H9 (cell line): Measurements from ENCODE around the gene GRB14. TPM values are rescaled to one million over a fixed set of nuclear protein-coding genes. Genes with fewer than 3 reads are reported as not detected.

ENCODE experiments used
- DNase-seq: peaks from one replicate; pipeline ENCODE4 v3.0.0-alpha.2; 2017
- H2AFZ ChIP-seq: one replicate; pipeline ENCODE4 v1.6.1; 2013; ENCODE audit warnings: mild to moderate bottlenecking, low read length, control low read depth, moderate library complexity
- H2AK5ac ChIP-seq: 2 replicates; pipeline ENCODE4 v1.6.1; 2013; ENCODE audit warnings: low read length, control low read depth, mixed read lengths; ENCODE audit not compliant: insufficient read length
- H2BK120ac ChIP-seq: one replicate; pipeline ENCODE4 v1.6.1; 2013; ENCODE audit warnings: low read depth, mild to moderate bottlenecking, low read length, control low read depth, inconsistent platforms; ENCODE audit not compliant: poor library complexity, severe bottlenecking
- H2BK12ac ChIP-seq: 2 replicates; pipeline ENCODE4 v1.6.1; 2013; ENCODE audit warnings: low read length, control low read depth, mixed read lengths, low read depth; ENCODE audit not compliant: insufficient read length
- H2BK15ac ChIP-seq: 2 replicates; pipeline ENCODE4 v1.6.1; 2013; ENCODE audit warnings: low read depth, low read length, control low read depth
- H2BK20ac ChIP-seq: one replicate; pipeline ENCODE4 v1.6.1; 2013; ENCODE audit warnings: low read depth, mild to moderate bottlenecking, low read length, control low read depth, inconsistent platforms; ENCODE audit not compliant: poor library complexity, severe bottlenecking
- H2BK5ac ChIP-seq: 2 replicates; pipeline ENCODE4 v1.6.1; 2013; ENCODE audit warnings: low read length, control low read depth, mixed read lengths; ENCODE audit not compliant: insufficient read length
- H3K14ac ChIP-seq: 2 replicates; pipeline ENCODE4 v1.6.1; 2013; ENCODE audit warnings: low read length, control low read depth; ENCODE audit not compliant: insufficient read depth
- H3K18ac ChIP-seq: 2 replicates; pipeline ENCODE4 v1.6.1; 2013; ENCODE audit warnings: low read depth, mild to moderate bottlenecking, mixed read lengths, low read length, control low read depth; ENCODE audit not compliant: insufficient read length
- H3K23ac ChIP-seq: 2 replicates; pipeline ENCODE4 v1.6.1; 2013; ENCODE audit warnings: low read length, control low read depth, mixed read lengths, low read depth; ENCODE audit not compliant: insufficient read length
- H3K23me2 ChIP-seq: 2 replicates; pipeline ENCODE4 v1.6.1; 2013; ENCODE audit warnings: low read depth, mild to moderate bottlenecking, mixed read lengths, low read length, control low read depth; ENCODE audit not compliant: insufficient read length, poor library complexity, severe bottlenecking
- H3K27ac ChIP-seq: 2 replicates; pipeline ENCODE4 v1.5.1; 2013; ENCODE audit warnings: low read length, control low read depth, mixed read lengths, low read depth; ENCODE audit not compliant: insufficient read length
- H3K27me3 ChIP-seq: 2 replicates; pipeline ENCODE4 v1.6.1; 2013; ENCODE audit warnings: low read length, control low read depth, inconsistent platforms; ENCODE audit not compliant: insufficient read depth
- H3K4ac ChIP-seq: 2 replicates; pipeline ENCODE4 v1.6.1; 2013; ENCODE audit warnings: low read depth, mild to moderate bottlenecking, control low read depth, inconsistent platforms, low read length, moderate library complexity
- H3K4me1 ChIP-seq: 2 replicates; pipeline ENCODE4 v1.6.1; 2013; ENCODE audit warnings: low read length, control low read depth, inconsistent platforms; ENCODE audit not compliant: insufficient read depth
- H3K4me2 ChIP-seq: 2 replicates; pipeline ENCODE4 v1.6.1; 2013; ENCODE audit warnings: low read length, control low read depth, mixed read lengths; ENCODE audit not compliant: insufficient read length, insufficient read depth
- H3K56ac ChIP-seq: 2 replicates; pipeline ENCODE4 v1.6.1; 2013; ENCODE audit warnings: low read depth, mild to moderate bottlenecking, mixed read lengths, low read length, control low read depth; ENCODE audit not compliant: insufficient read length
- H3K79me1 ChIP-seq: 2 replicates; pipeline ENCODE4 v1.6.1; 2013; ENCODE audit warnings: low read depth, mild to moderate bottlenecking, moderate library complexity, low read length, control low read depth, inconsistent platforms; ENCODE audit not compliant: insufficient read depth, poor library complexity, severe bottlenecking
- H3K79me2 ChIP-seq: 2 replicates; pipeline ENCODE4 v1.6.1; 2013; ENCODE audit warnings: low read length, control low read depth, inconsistent platforms; ENCODE audit not compliant: insufficient read depth
- H3K9ac ChIP-seq: 2 replicates; pipeline ENCODE4 v1.6.1; 2013; ENCODE audit warnings: low read length, control low read depth, mixed read lengths; ENCODE audit not compliant: insufficient read length; ENCODE audit errors: extremely low read depth
- H3K9me3 ChIP-seq: one replicate; pipeline ENCODE4 v1.6.1; 2013; ENCODE audit warnings: low read depth, low read length, inconsistent platforms; ENCODE audit not compliant: control insufficient read depth
- H3T11ph ChIP-seq: one replicate; pipeline ENCODE4 v1.6.1; 2013; ENCODE audit warnings: mild to moderate bottlenecking, low read length, control low read depth, inconsistent platforms
- H4K20me1 ChIP-seq: one replicate; pipeline ENCODE4 v1.6.1; 2013; ENCODE audit not compliant: control insufficient read depth, insufficient read length, insufficient read depth
- H4K5ac ChIP-seq: 2 replicates; pipeline ENCODE4 v1.6.1; 2013; ENCODE audit warnings: low read depth, mild to moderate bottlenecking, mixed read lengths, low read length, control low read depth; ENCODE audit not compliant: insufficient read length
- H4K8ac ChIP-seq: replicated peaks from 2 replicates; pipeline ENCODE4 v1.6.1; 2013; ENCODE audit warnings: low read length, control low read depth, mixed read lengths, low read depth; ENCODE audit not compliant: insufficient read length
- H4K91ac ChIP-seq: 2 replicates; pipeline ENCODE4 v1.6.1; 2013; ENCODE audit warnings: low read depth, mild to moderate bottlenecking, moderate library complexity, mixed read lengths, low read length, control low read depth; ENCODE audit not compliant: insufficient read length
- H3K27ac Mint-ChIP-seq, 3 experiments: 2 replicates in 2 of 3; 3 replicates in 1 of 3; pipeline ENCODE4 v1.8.0; 2020 to 2021; ENCODE audit warnings: mixed read lengths in 3 of 3, mild to moderate bottlenecking in 1 of 3, moderate library complexity in 1 of 3
- H3K27me3 Mint-ChIP-seq: 2 replicates; pipeline ENCODE4 v1.8.0; 2021; ENCODE audit warnings: low read depth, mild to moderate bottlenecking, moderate library complexity, mixed read lengths
- H3K36me3 Mint-ChIP-seq, 3 experiments: 2 replicates in 2 of 3; 3 replicates in 1 of 3; pipeline ENCODE4 v1.8.0; 2020 to 2021; ENCODE audit warnings: low read depth in 3 of 3, mixed read lengths in 3 of 3; ENCODE audit not compliant: insufficient read depth in 1 of 3
- H3K4me1 Mint-ChIP-seq, 2 experiments: 2 replicates each; pipeline ENCODE4 v1.8.0; 2020; ENCODE audit warnings: mixed read lengths in 2 of 2
- H3K4me3 Mint-ChIP-seq, 2 experiments: 2 replicates in 1 of 2; 3 replicates in 1 of 2; pipeline ENCODE4 v1.8.0; 2020 to 2021; ENCODE audit warnings: mild to moderate bottlenecking in 2 of 2, mixed read lengths in 2 of 2, moderate library complexity in 1 of 2
- H3K9me3 Mint-ChIP-seq, 2 experiments: 2 replicates in 1 of 2; 3 replicates in 1 of 2; pipeline ENCODE4 v1.8.0; 2020; ENCODE audit warnings: mild to moderate bottlenecking in 2 of 2, mixed read lengths in 2 of 2, moderate library complexity in 1 of 2
- CTCF ChIP-seq: fragments of 200-600 bp; sonication (generic); conservative IDR thresholded peaks from 3 replicates; pipeline ENCODE4 v1.8.0; 2021; ENCODE audit warnings: antibody characterized with exemption, mild to moderate bottlenecking
- WGBS: extraction: QIAGEN DNeasy Blood & Tissue Kit; methylation state at CpG from one replicate; pipeline ENCODE4 v1.1.7; 2013; ENCODE audit warnings: missing lambda C conversion rate, low lambda C conversion rate, mixed read lengths; ENCODE audit not compliant: insufficient read length; ENCODE audit errors: extremely low coverage; 5-methylcytosine and 5-hydroxymethylcytosine counted together
- total RNA-seq: library from RNA; stranded (reverse); gene quantifications from 2 replicates; pipeline ENCODE4 v1.2.1, GENCODE V29; 2021

The GRB14 gene
- total RNA-seq, 1 experiment from 2014 or later: 7.6 TPM

GRCh38 chr2:164595031-164595430 is 26.3 kb downstream of the GRB14 start:
- H3K9me3 ChIP-seq: no peaks in the 10 kb centered on the region
- H3K4me1 ChIP-seq: no peaks in the 10 kb centered on the region; the same call in 1 of the 2 replicates
- no peak overlapping the region for H3K23ac ChIP-seq
- H2BK120ac ChIP-seq: no peak overlapping the region
- WGBS: no CpG with 5 or more reads among the region's 1 CpG
- Mint-ChIP-seq H3K9me3 (peaks cover 0 to 9% of the 10 kb centered on the region in 2 experiments; a peak in 4 of 5 replicates), H3K4me3 (no peak overlapping the region), H3K27ac (no peak overlapping the region), H3K36me3 (peaks cover 3 to 13% (median 7%) of the 10 kb centered on the region in 3 experiments; a peak in 5 of 7 replicates), H3K27me3 (no peaks in the 10 kb centered on the region), H3K4me1 (peaks cover 5 to 6% of the 10 kb centered on the region in 2 experiments)
- no peak overlapping the region for H3K4me2 ChIP-seq
- H3K56ac ChIP-seq: no peak overlapping the region
- H2AFZ ChIP-seq: no peak overlapping the region
- no peak overlapping the region for H4K8ac ChIP-seq
- H4K20me1 ChIP-seq: no peaks in the 10 kb centered on the region
- H4K5ac ChIP-seq: no peak overlapping the region
- no peak overlapping the region for H3K9ac ChIP-seq
- H2BK15ac ChIP-seq: no peak overlapping the region
- no peak for DNase-seq
- no peak overlapping the region for H4K91ac ChIP-seq
- H2BK20ac ChIP-seq: no peak overlapping the region
- H3K27me3 ChIP-seq: no peaks in the 10 kb centered on the region
- no peak overlapping the region for H3K4ac ChIP-seq
- H3K18ac ChIP-seq: no peak overlapping the region
- H3K79me1 ChIP-seq: no peaks in the 10 kb centered on the region
- H2BK5ac ChIP-seq: no peak overlapping the region
- H3K27ac ChIP-seq: no peak overlapping the region
- H2AK5ac ChIP-seq: no peak overlapping the region
- no peaks in the 10 kb centered on the region for H3K79me2 ChIP-seq
- no peak overlapping the region for H3T11ph ChIP-seq
- H3K14ac ChIP-seq: no peak overlapping the region
- H3K23me2 ChIP-seq: no peaks in the 10 kb centered on the region
- TF ChIP-seq CTCF: no peak
- no peak overlapping the region for H2BK12ac ChIP-seq
